GM06990 (cell line): ENCODE measurements around the gene SLCO4A1.

ENCODE experiments used
- DNase-seq: peaks from one replicate; pipeline ENCODE4 v3.0.0-alpha.2; 2011; ENCODE audit not compliant: insufficient read length; ENCODE audit errors: extremely low read depth
- H3K27me3 ChIP-seq: replicated peaks from 2 replicates; pipeline ENCODE4 v1.6.0; 2011; ENCODE audit warnings: low read length; ENCODE audit not compliant: control insufficient read depth, insufficient read depth
- H3K36me3 ChIP-seq: 2 replicates; pipeline ENCODE4 v1.5.1; 2011; ENCODE audit warnings: low read length; ENCODE audit not compliant: control insufficient read depth, insufficient read depth
- H3K4me3 ChIP-seq: replicated peaks from 2 replicates; pipeline ENCODE4 v1.5.1; 2011; ENCODE audit warnings: low read depth, mild to moderate bottlenecking, control low read depth, low read length
- TF ChIP-seq, protein P1 (sequence below): IDR thresholded peaks from 2 replicates; pipeline ENCODE4 v1.5.1; 2011; ENCODE audit warnings: low read length, control low read depth, mild to moderate bottlenecking, inconsistent platforms; ENCODE audit not compliant: insufficient read depth, poor library complexity, severe bottlenecking

Gene SLCO4A1

DNA sequence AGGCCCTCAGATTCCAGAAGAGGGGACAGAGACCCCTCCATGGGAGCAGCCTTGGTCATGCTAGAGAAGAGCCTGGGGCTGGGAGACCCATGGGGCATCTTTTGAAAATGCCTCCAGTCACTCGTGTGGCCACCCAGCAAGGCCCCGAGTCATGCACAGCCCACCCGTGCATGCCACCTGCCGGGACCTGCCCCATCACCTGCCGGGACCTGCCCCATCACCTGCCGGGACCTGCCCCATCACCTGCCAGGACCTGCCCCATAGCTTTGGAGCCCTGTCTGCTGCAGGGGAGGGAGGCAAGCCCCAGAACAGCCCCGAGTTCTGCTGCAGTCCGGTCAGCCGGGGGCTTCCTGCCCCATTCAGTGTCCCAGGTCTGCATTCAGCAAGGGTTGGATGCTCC, 37.5 kb upstream of the SLCO4A1 start:
- H3K36me3 ChIP-seq = no peaks in the 10 kb centered on the region
- H3K27me3 ChIP-seq = no peaks in the 10 kb centered on the region; the same call in 1 of the 2 replicates
- H3K4me3 ChIP-seq = no peak overlapping the region
- TF ChIP-seq, protein P1, sequence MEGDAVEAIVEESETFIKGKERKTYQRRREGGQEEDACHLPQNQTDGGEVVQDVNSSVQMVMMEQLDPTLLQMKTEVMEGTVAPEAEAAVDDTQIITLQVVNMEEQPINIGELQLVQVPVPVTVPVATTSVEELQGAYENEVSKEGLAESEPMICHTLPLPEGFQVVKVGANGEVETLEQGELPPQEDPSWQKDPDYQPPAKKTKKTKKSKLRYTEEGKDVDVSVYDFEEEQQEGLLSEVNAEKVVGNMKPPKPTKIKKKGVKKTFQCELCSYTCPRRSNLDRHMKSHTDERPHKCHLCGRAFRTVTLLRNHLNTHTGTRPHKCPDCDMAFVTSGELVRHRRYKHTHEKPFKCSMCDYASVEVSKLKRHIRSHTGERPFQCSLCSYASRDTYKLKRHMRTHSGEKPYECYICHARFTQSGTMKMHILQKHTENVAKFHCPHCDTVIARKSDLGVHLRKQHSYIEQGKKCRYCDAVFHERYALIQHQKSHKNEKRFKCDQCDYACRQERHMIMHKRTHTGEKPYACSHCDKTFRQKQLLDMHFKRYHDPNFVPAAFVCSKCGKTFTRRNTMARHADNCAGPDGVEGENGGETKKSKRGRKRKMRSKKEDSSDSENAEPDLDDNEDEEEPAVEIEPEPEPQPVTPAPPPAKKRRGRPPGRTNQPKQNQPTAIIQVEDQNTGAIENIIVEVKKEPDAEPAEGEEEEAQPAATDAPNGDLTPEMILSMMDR = no peak
- DNase-seq = no peak

- Histone ChIP-seq H3K36me3 (no peaks in the 10 kb centered on the region), H3K27me3 (no peaks in the 10 kb centered on the region; the same call in 1 of the 2 replicates), H3K4me3 (no peak overlapping the region)
- DNase-seq = no peak
- TF ChIP-seq, protein P1 = no peak
Observed at GRCh38 chr20:62605236-62605943, 36.9 kb upstream of the SLCO4A1 start.

DNA sequence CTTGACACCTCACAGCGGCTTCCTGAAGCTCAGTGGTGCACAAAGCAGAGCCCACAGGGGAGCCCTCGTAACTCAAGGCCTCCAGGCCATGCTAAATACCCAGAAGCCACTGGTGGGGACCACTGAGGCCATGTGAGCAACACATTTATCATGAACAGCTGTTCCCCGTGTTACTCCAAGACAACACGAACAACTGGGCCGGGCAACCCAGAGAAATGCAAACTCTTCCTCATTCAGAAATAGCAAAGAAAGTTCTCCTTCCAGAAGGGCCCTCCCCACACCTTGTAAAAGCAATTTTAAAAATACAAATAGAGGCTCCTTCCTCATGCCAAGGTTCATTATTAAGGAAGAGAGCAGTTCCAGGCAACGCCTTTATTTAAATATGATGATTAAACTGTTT, 36.3 kb upstream of the SLCO4A1 start:
- Histone ChIP-seq H3K27me3 (no peaks in the 10 kb centered on the region; the same call in 1 of the 2 replicates), H3K4me3 (no peak overlapping the region), H3K36me3 (no peaks in the 10 kb centered on the region)
- DNase-seq = no peak
- TF ChIP-seq, protein P1 = no peak

DNA sequence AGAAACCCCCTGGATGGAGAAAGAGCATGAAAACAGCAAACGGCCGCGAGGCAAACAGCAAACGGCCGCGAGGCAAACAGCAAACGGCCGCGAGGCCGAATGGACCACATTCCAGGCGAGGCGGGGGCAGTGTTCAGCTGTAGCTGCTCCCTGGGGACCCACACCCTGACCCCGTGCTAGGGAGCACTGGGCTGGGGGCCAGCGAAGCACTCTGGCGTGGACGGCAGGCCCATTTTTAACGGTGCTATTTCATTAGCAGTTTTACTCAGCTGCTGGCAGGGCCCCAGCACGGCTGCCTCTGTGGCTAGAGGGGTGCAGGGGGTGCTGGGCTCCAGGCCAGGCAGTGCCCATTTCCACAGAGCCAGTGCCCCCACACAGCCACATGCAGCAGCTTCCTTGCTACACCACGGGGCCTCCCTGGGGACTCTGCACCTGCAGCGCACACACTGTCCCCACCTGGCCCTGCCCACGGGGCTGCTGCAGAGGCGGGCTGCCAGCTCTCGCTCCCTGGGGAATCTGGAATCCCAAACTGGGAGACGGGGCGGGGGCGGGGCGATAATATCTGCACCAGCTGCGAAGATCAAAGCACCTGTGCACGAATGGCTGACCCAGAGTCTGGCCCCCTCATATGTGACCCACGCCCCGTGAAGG, 35.6 kb upstream of the SLCO4A1 start:
- no peak for DNase-seq
- no peaks in the 10 kb centered on the region; the same call in 1 of the 2 replicates for H3K27me3 ChIP-seq
- H3K4me3 ChIP-seq = no peak overlapping the region
- no peaks in the 10 kb centered on the region for H3K36me3 ChIP-seq
- TF ChIP-seq, protein P1 = no peak

- TF ChIP-seq, protein P1 = no peak
- no peaks in the 10 kb centered on the region for H3K36me3 ChIP-seq
- no peak overlapping the region for H3K4me3 ChIP-seq
- no peaks in the 10 kb centered on the region; the same call in 1 of the 2 replicates for H3K27me3 ChIP-seq
- DNase-seq = no peak
Observed at GRCh38 chr20:62607366-62608217, 34.7 kb upstream of the SLCO4A1 start.
